HL-60 (cell line): ENCODE data around the gene PSMB7.

Source experiments
- CTCF ChIP-seq: IDR thresholded peaks from one replicate; pipeline ENCODE4 v1.5.1; 2011; ENCODE audit warnings: low read length, control low read depth, inconsistent platforms; ENCODE audit not compliant: insufficient read depth
- GABPA ChIP-seq: IDR thresholded peaks from 2 replicates; pipeline ENCODE4 v1.6.1; 2012; ENCODE audit warnings: low read depth
- POLR2AphosphoS5 ChIP-seq: IDR thresholded peaks from 2 replicates; pipeline ENCODE4 v1.6.1; 2012; ENCODE audit warnings: low read depth
- REST ChIP-seq: IDR thresholded peaks from 2 replicates; pipeline ENCODE4 v1.6.1; 2012; ENCODE audit warnings: low read depth; ENCODE audit not compliant: insufficient replicate concordance
- SPI1 ChIP-seq: IDR thresholded peaks from 2 replicates; pipeline ENCODE4 v1.6.1; 2012; ENCODE audit warnings: low read depth, mild to moderate bottlenecking, borderline replicate concordance

- TF ChIP-seq CTCF (no peak), POLR2AphosphoS5 (no peak), REST (no peak), GABPA (no peak), SPI1 (no peak)
Observed at GRCh38 chr9:124420991-124421543, 5.8 kb upstream of the PSMB7 start.
